HG03135 (cell line): ENCODE measurements around the gene VTA1.

Experiments
- ATAC-seq: cut with Tn5 transposase; IDR thresholded peaks from one replicate; pipeline ENCODE4 v1.9.1; 2021; ENCODE audit warnings: mild to moderate bottlenecking, moderate library complexity; ENCODE audit not compliant: unreplicated experiment

VTA1 gene

GRCh38 chr6:142262231-142262630 lies 115.2 kb downstream of the VTA1 start:
- ATAC-seq, result no peak

- ATAC-seq, result no peak
These were observed 118.4 kb downstream of the VTA1 start for GRCh38 chr6:142265476-142265875.

- ATAC-seq, result no peak
These were observed 119.0 kb downstream of the VTA1 start for GRCh38 chr6:142266060-142266459.

GRCh38 chr6:142271476-142271875 lies 124.4 kb downstream of the VTA1 start:
- no peak for ATAC-seq
